Neural cell (in vitro differentiated cells): ENCODE results near the gene ZNF600. TPM values are rescaled to one million over a fixed set of nuclear protein-coding genes. Genes with fewer than 3 reads are reported as not detected.
"Not testable (repeated sequence)": the region's sequence is repeated elsewhere in the genome, so short reads cannot be mapped to it uniquely, and the experiment has no call there.

ENCODE experiments used
- H2AFZ ChIP-seq: fragments of 200-600, 300-800 bp; sonication (generic), shearing (Covaris generic); 2 replicates; pipeline ENCODE4 v1.6.0; 2014; ENCODE audit warnings: low read depth, mild to moderate bottlenecking, antibody characterized with exemption, low read length, moderate library complexity
- H3F3A ChIP-seq: fragments of 200-600 bp; shearing (Covaris generic); 2 replicates; pipeline ENCODE4 v1.6.1; 2016; ENCODE audit warnings: mild to moderate bottlenecking, moderate library complexity, mixed read lengths, antibody characterized with exemption, low read length; ENCODE audit not compliant: insufficient read depth, poor library complexity, severe bottlenecking
- H3K27ac ChIP-seq: fragments of 200-600, 300-800 bp; sonication (generic), shearing (Covaris generic); 2 replicates; pipeline ENCODE4 v1.5.1; 2014; ENCODE audit warnings: mild to moderate bottlenecking, low read length, moderate library complexity
- H3K27me3 ChIP-seq: fragments of 300-800, 200-600 bp; sonication (generic), shearing (Covaris generic); 2 replicates; pipeline ENCODE4 v1.6.0; 2014; ENCODE audit warnings: mild to moderate bottlenecking, low read depth, low read length, moderate library complexity; ENCODE audit not compliant: insufficient read depth
- H3K36me3 ChIP-seq: fragments of 300-800, 200-600 bp; sonication (generic), shearing (Covaris generic); 2 replicates; pipeline ENCODE4 v1.5.1; 2014; ENCODE audit warnings: mild to moderate bottlenecking, antibody characterized with exemption, low read length, moderate library complexity; ENCODE audit not compliant: insufficient read depth
- H3K4me2 ChIP-seq: fragments of 300-800, 200-600 bp; sonication (generic), shearing (Covaris generic); 2 replicates; pipeline ENCODE4 v1.6.0; 2014; ENCODE audit warnings: mild to moderate bottlenecking, low read length
- H3K4me3 ChIP-seq: fragments of 300-800, 200-600 bp; sonication (generic), shearing (Covaris generic); 2 replicates; pipeline ENCODE4 v1.5.1; 2014; ENCODE audit warnings: mild to moderate bottlenecking, low read length, moderate library complexity
- H3K79me2 ChIP-seq: fragments of 200-600 bp; shearing (Covaris generic); replicated peaks from 2 replicates; pipeline ENCODE4 v1.6.0; 2014; ENCODE audit warnings: mild to moderate bottlenecking, low read length, moderate library complexity; ENCODE audit not compliant: insufficient read depth
- H3K9ac ChIP-seq: fragments of 300-800, 200-600 bp; sonication (generic), shearing (Covaris generic); 2 replicates; pipeline ENCODE4 v1.6.1; 2016; ENCODE audit warnings: mild to moderate bottlenecking, low read length, mixed read lengths
- H3K9me2 ChIP-seq: fragments of 200-600 bp; shearing (Covaris generic); 2 replicates; pipeline ENCODE4 v1.6.1; 2016; ENCODE audit warnings: mild to moderate bottlenecking, low read length, mixed read lengths; ENCODE audit not compliant: insufficient read depth
- H3K9me3 ChIP-seq: fragments of 200-600, 300-800 bp; sonication (generic), shearing (Covaris generic); 2 replicates; pipeline ENCODE4 v1.6.1; 2016; ENCODE audit warnings: mild to moderate bottlenecking, mixed run types, low read length, moderate library complexity, mixed read lengths
- H4K20me1 ChIP-seq: fragments of 200-600 bp; shearing (Covaris generic); 2 replicates; pipeline ENCODE4 v1.6.1; 2016; ENCODE audit warnings: mild to moderate bottlenecking, mixed run types; ENCODE audit not compliant: insufficient read depth
- EP300 ChIP-seq: fragments of 450-650 bp; conservative IDR thresholded peaks from 2 replicates; pipeline ENCODE4 v1.6.1; 2014; ENCODE audit warnings: antibody characterized with exemption, mild to moderate bottlenecking, moderate library complexity; ENCODE audit not compliant: poor library complexity, severe bottlenecking
- EZH2 ChIP-seq: fragments of 200-600, 300-800 bp; shearing (Covaris generic), sonication (generic); IDR thresholded peaks from 2 replicates; pipeline ENCODE4 v1.6.1; 2014; ENCODE audit warnings: antibody characterized with exemption, low read length, borderline replicate concordance, mild to moderate bottlenecking; ENCODE audit not compliant: insufficient read depth, poor library complexity, severe bottlenecking
- POLR2AphosphoS5 ChIP-seq: IDR thresholded peaks from 2 replicates; pipeline ENCODE4 v1.6.1; 2012
- RAD21 ChIP-seq: fragments of 450-650 bp; conservative IDR thresholded peaks from 2 replicates; pipeline ENCODE4 v1.6.1; 2014; ENCODE audit warnings: antibody characterized with exemption, mild to moderate bottlenecking, moderate library complexity
- REST ChIP-seq: IDR thresholded peaks from 2 replicates; pipeline ENCODE4 v1.6.1; 2012; ENCODE audit warnings: borderline replicate concordance
- polyA plus RNA-seq: library from polyadenylated mRNA; depleted of rRNA; stranded (reverse); fragments of >200 nt; gene quantifications from 2 replicates; pipeline ENCODE4 v1.2.3, GENCODE V29; 2014
- TF ChIP-seq, protein P1 (sequence below): fragments of 450-650 bp; IDR thresholded peaks from 2 replicates; pipeline ENCODE4 v1.5.1; 2014; ENCODE audit warnings: antibody characterized with exemption, mild to moderate bottlenecking, moderate library complexity; ENCODE audit not compliant: poor library complexity, severe bottlenecking

The ZNF600 gene
- polyA plus RNA-seq, 1 donor from 2014 or later, result 0.59 TPM

GRCh38 chr19:52741951-52742485 is 44.6 kb downstream of the ZNF600 start:
- Histone ChIP-seq H3K27ac (no peak overlapping the region), H2AFZ (no peak overlapping the region), H3K9ac (no peak overlapping the region), H4K20me1 (no peaks in the 10 kb centered on the region), H3K79me2 (no peaks in the 10 kb centered on the region), H3K4me3 (no peak overlapping the region), H3K4me2 (no peak overlapping the region), H3K9me2 (no peaks in the 10 kb centered on the region), H3K9me3 (no peaks in the 10 kb centered on the region), H3K27me3 (no peaks in the 10 kb centered on the region), H3F3A (no peaks in the 10 kb centered on the region), H3K36me3 (no peaks in the 10 kb centered on the region)
- TF ChIP-seq RAD21, result no peak
- TF ChIP-seq, protein P1, sequence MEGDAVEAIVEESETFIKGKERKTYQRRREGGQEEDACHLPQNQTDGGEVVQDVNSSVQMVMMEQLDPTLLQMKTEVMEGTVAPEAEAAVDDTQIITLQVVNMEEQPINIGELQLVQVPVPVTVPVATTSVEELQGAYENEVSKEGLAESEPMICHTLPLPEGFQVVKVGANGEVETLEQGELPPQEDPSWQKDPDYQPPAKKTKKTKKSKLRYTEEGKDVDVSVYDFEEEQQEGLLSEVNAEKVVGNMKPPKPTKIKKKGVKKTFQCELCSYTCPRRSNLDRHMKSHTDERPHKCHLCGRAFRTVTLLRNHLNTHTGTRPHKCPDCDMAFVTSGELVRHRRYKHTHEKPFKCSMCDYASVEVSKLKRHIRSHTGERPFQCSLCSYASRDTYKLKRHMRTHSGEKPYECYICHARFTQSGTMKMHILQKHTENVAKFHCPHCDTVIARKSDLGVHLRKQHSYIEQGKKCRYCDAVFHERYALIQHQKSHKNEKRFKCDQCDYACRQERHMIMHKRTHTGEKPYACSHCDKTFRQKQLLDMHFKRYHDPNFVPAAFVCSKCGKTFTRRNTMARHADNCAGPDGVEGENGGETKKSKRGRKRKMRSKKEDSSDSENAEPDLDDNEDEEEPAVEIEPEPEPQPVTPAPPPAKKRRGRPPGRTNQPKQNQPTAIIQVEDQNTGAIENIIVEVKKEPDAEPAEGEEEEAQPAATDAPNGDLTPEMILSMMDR, result no peak
- TF ChIP-seq POLR2AphosphoS5, result no peak
- TF ChIP-seq EZH2, result no peak
- TF ChIP-seq EP300, result no peak
- no peak for TF ChIP-seq REST

DNA sequence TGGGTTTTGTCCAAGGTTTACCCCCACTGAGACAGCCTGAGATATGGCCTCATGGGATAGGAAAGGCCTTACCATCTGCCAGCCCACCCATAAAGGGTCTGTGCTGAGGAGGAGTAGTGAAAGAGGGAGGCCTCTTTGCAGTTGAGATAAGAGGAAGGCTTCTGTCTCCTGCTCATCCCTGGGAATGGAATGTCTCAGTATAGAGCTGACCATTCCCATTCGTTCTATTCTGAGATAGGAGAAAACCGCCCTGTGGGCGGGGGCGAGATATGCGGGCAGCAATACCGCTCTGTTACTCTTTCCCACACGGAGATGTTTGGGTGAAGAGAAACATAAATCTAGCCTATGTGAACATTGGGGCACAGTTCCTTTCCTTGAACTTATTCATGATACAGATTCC is 45.2 kb downstream of the ZNF600 start:
- not testable (repeated sequence) for H3K9ac ChIP-seq, H3F3A ChIP-seq, H2AFZ ChIP-seq, H3K36me3 ChIP-seq, H3K27ac ChIP-seq, H3K9me2 ChIP-seq, H3K4me2 ChIP-seq, H3K9me3 ChIP-seq, H3K4me3 ChIP-seq, H4K20me1 ChIP-seq, H3K79me2 ChIP-seq, H3K27me3 ChIP-seq

DNA sequence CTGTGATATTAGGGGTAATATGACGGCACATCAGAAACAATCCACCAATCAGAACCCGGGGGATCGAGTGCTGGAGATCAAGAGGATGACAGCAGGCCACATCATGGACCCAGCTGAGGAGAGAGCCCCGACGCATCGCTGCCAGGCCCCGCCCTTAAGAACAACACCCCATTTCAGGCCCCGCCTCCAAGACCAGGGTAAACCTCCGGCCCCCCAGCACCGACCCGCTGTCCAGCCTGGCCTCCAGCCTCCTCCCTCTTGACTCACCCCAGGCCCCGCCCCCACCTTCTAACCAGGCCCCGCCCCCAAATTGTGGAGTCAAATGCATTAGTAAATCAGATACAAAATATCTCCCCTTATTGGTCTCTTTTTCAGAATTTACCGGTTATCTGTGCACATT is 47.0 kb downstream of the ZNF600 start:
- H3K79me2 ChIP-seq, result no peaks in the 10 kb centered on the region
- H2AFZ ChIP-seq, result no peak overlapping the region
- no peak overlapping the region for H3K4me2 ChIP-seq
- H3F3A ChIP-seq, result no peaks in the 10 kb centered on the region
- no peaks in the 10 kb centered on the region for H3K27me3 ChIP-seq
- no peaks in the 10 kb centered on the region for H3K9me3 ChIP-seq
- no peaks in the 10 kb centered on the region for H3K36me3 ChIP-seq
- H3K9me2 ChIP-seq, result no peaks in the 10 kb centered on the region
- H3K27ac ChIP-seq, result no peak overlapping the region
- H4K20me1 ChIP-seq, result no peaks in the 10 kb centered on the region
- H3K9ac ChIP-seq, result no peak overlapping the region
- TF ChIP-seq EZH2 (no peak), POLR2AphosphoS5 (no peak), EP300 (no peak), REST (no peak)
- no peak overlapping the region for H3K4me3 ChIP-seq
